ENCODE data around the gene SH3YL1.

SH3YL1 gene

GRCh38 chr2:228115-228514 is 35.7 kb downstream of the SH3YL1 start:
- no peak overlapping the region for H3K27ac Mint-ChIP-seq
- H3K4me1 Mint-ChIP-seq: no peaks in the 10 kb centered on the region
- no peak for ATAC-seq
- H3K9me3 Mint-ChIP-seq: peaks cover 3% of the 10 kb centered on the region
- H3K36me3 Mint-ChIP-seq: peaks cover 58% of the 10 kb centered on the region
- no peak overlapping the region for H3K4me3 Mint-ChIP-seq
- no peaks in the 10 kb centered on the region for H3K27me3 Mint-ChIP-seq

- ATAC-seq: no peak
Observed at GRCh38 chr2:223971-224760, 39.7 kb downstream of the SH3YL1 start.

GRCh38 chr2:223451-223850 is 40.4 kb downstream of the SH3YL1 start:
- Mint-ChIP-seq H3K4me3 (no peak overlapping the region), H3K27ac (no peak overlapping the region), H3K9me3 (peaks cover 3% of the 10 kb centered on the region), H3K4me1 (no peaks in the 10 kb centered on the region), H3K27me3 (no peaks in the 10 kb centered on the region), H3K36me3 (peaks cover 50% of the 10 kb centered on the region)
- no peak for ATAC-seq

More at GRCh38 chr2:223971-224760, 39.7 kb downstream of the SH3YL1 start:
- Mint-ChIP-seq H3K4me1 (no peaks in the 10 kb centered on the region), H3K36me3 (peaks cover 57% of the 10 kb centered on the region), H3K4me3 (no peak overlapping the region), H3K27ac (no peak overlapping the region), H3K9me3 (peaks cover 3% of the 10 kb centered on the region), H3K27me3 (no peaks in the 10 kb centered on the region)

GRCh38 chr2:216068-216467 is 47.8 kb downstream of the SH3YL1 start:
- H3K27ac Mint-ChIP-seq: no peak overlapping the region
- H3K36me3 Mint-ChIP-seq: peaks cover 14% of the 10 kb centered on the region
- no peak for ATAC-seq
- H3K4me1 Mint-ChIP-seq: no peaks in the 10 kb centered on the region
- peaks cover 13% of the 10 kb centered on the region for H3K27me3 Mint-ChIP-seq
- H3K4me3 Mint-ChIP-seq: no peak overlapping the region
- H3K9me3 Mint-ChIP-seq: no peaks in the 10 kb centered on the region

- no peaks in the 10 kb centered on the region for H3K9me3 Mint-ChIP-seq
- no peak overlapping the region for H3K4me3 Mint-ChIP-seq
- H3K27ac Mint-ChIP-seq: no peak overlapping the region
- H3K36me3 Mint-ChIP-seq: peaks cover 14% of the 10 kb centered on the region
- no peaks in the 10 kb centered on the region for H3K4me1 Mint-ChIP-seq
- peaks cover 29% of the 10 kb centered on the region for H3K27me3 Mint-ChIP-seq
- ATAC-seq: no peak
Observed at GRCh38 chr2:213932-214693, 49.7 kb downstream of the SH3YL1 start.

GRCh38 chr2:211486-212184 is 52.2 kb downstream of the SH3YL1 start:
- Mint-ChIP-seq H3K4me1 (no peaks in the 10 kb centered on the region), H3K36me3 (peaks cover under 1% of the 10 kb centered on the region), H3K27me3 (peaks cover 29% of the 10 kb centered on the region), H3K9me3 (no peaks in the 10 kb centered on the region), H3K4me3 (no peak overlapping the region), H3K27ac (no peak overlapping the region)
- ATAC-seq: no peak

GRCh38 chr2:210660-211059 is 53.2 kb downstream of the SH3YL1 start:
- Mint-ChIP-seq H3K27me3 (peaks cover 29% of the 10 kb centered on the region), H3K4me1 (no peaks in the 10 kb centered on the region), H3K4me3 (no peak overlapping the region), H3K27ac (no peak overlapping the region), H3K36me3 (no peaks in the 10 kb centered on the region), H3K9me3 (no peaks in the 10 kb centered on the region)
- no peak for ATAC-seq

- Mint-ChIP-seq H3K36me3 (no peaks in the 10 kb centered on the region), H3K27ac (no peak overlapping the region), H3K27me3 (peaks cover 31% of the 10 kb centered on the region), H3K4me1 (no peaks in the 10 kb centered on the region), H3K4me3 (no peak overlapping the region), H3K9me3 (no peaks in the 10 kb centered on the region)
- ATAC-seq: no peak
Observed at GRCh38 chr2:209470-209869, 54.4 kb downstream of the SH3YL1 start.

GRCh38 chr2:208335-208734 is 55.5 kb downstream of the SH3YL1 start:
- H3K27ac Mint-ChIP-seq: no peak overlapping the region
- H3K9me3 Mint-ChIP-seq: no peaks in the 10 kb centered on the region
- no peaks in the 10 kb centered on the region for H3K36me3 Mint-ChIP-seq
- no peak overlapping the region for H3K4me3 Mint-ChIP-seq
- ATAC-seq: no peak
- H3K27me3 Mint-ChIP-seq: peaks cover 43% of the 10 kb centered on the region
- no peaks in the 10 kb centered on the region for H3K4me1 Mint-ChIP-seq

- H3K9me3 Mint-ChIP-seq: no peaks in the 10 kb centered on the region
Observed at GRCh38 chr2:203984-204383, 59.8 kb downstream of the SH3YL1 start.

GRCh38 chr2:203401-203800 is 60.4 kb downstream of the SH3YL1 start:
- H3K4me3 Mint-ChIP-seq: no peak overlapping the region
- no peak for ATAC-seq
- peaks cover 40% of the 10 kb centered on the region for H3K27me3 Mint-ChIP-seq
- H3K4me1 Mint-ChIP-seq: no peaks in the 10 kb centered on the region
- H3K27ac Mint-ChIP-seq: no peak overlapping the region
- no peaks in the 10 kb centered on the region for H3K9me3 Mint-ChIP-seq
- H3K36me3 Mint-ChIP-seq: no peaks in the 10 kb centered on the region

More at GRCh38 chr2:203984-204383, 59.8 kb downstream of the SH3YL1 start:
- H3K4me3 Mint-ChIP-seq: no peak overlapping the region
- H3K27me3 Mint-ChIP-seq: peaks cover 40% of the 10 kb centered on the region
- ATAC-seq: no peak
- no peaks in the 10 kb centered on the region for H3K36me3 Mint-ChIP-seq
- H3K27ac Mint-ChIP-seq: no peak overlapping the region
- no peaks in the 10 kb centered on the region for H3K4me1 Mint-ChIP-seq

GRCh38 chr2:202945-203344 is 60.9 kb downstream of the SH3YL1 start:
- H3K36me3 Mint-ChIP-seq: no peaks in the 10 kb centered on the region
- no peak overlapping the region for H3K4me3 Mint-ChIP-seq
- H3K4me1 Mint-ChIP-seq: no peaks in the 10 kb centered on the region
- ATAC-seq: no peak
- peaks cover 40% of the 10 kb centered on the region for H3K27me3 Mint-ChIP-seq
- no peaks in the 10 kb centered on the region for H3K9me3 Mint-ChIP-seq
- no peak overlapping the region for H3K27ac Mint-ChIP-seq

- no peak for ATAC-seq
- peaks cover 40% of the 10 kb centered on the region for H3K27me3 Mint-ChIP-seq
- H3K4me3 Mint-ChIP-seq: no peak overlapping the region
- no peak overlapping the region for H3K27ac Mint-ChIP-seq
- no peaks in the 10 kb centered on the region for H3K36me3 Mint-ChIP-seq
- no peaks in the 10 kb centered on the region for H3K9me3 Mint-ChIP-seq
- H3K4me1 Mint-ChIP-seq: no peaks in the 10 kb centered on the region
Observed at GRCh38 chr2:201648-202433, 62.0 kb downstream of the SH3YL1 start.

GRCh38 chr2:199041-199966 is 64.5 kb downstream of the SH3YL1 start:
- H3K4me1 Mint-ChIP-seq: no peaks in the 10 kb centered on the region
- no peak overlapping the region for H3K4me3 Mint-ChIP-seq
- no peaks in the 10 kb centered on the region for H3K9me3 Mint-ChIP-seq
- ATAC-seq: no peak
- H3K27ac Mint-ChIP-seq: no peak overlapping the region
- H3K36me3 Mint-ChIP-seq: no peaks in the 10 kb centered on the region
- peaks cover 37% of the 10 kb centered on the region for H3K27me3 Mint-ChIP-seq

Measured in stimulated activated memory B cell treated with anti-CD40 and anti-IgM and Interleukin-4, amounts not matched to agents 10 μg/mL and 1 μg/mL and 100 μg/mL, for 72 hours (primary cell).